ENCODE results near the gene ZNF679. TPM values are rescaled to one million over a fixed set of nuclear protein-coding genes. Genes with fewer than 3 reads are reported as not detected.
"Not testable (repeated sequence)": the region's sequence is repeated elsewhere in the genome, so short reads cannot be mapped to it uniquely, and the experiment has no call there.

Gene ZNF679
- total RNA-seq, 4 donors from 2014 or later: not detected

- intact Hi-C loops (cut with DNase I): no loop called here
- 58 to 60% methylated on average over 2 of the region's 2 CpGs for WGBS, 2 donors
- no peaks in the 10 kb centered on the region for H3K4me1 ChIP-seq
- H3K27me3 ChIP-seq: no peaks in the 10 kb centered on the region
- H3K27ac ChIP-seq: no peak overlapping the region
- H3K36me3 ChIP-seq: no peaks in the 10 kb centered on the region
- H3K4me3 ChIP-seq (replicated peaks in 1 of 3): no peak overlapping the region
- H3K9me3 ChIP-seq: no peaks in the 10 kb centered on the region
- no peak for TF ChIP-seq POLR2A (IDR thresholded peaks at IDR 0.05)
- TF ChIP-seq CTCF (IDR thresholded peaks at IDR 0.05): no peak
- DNase-seq: no peak
Measured at GRCh38 chr7:64277630-64278029, 49.4 kb downstream of the ZNF679 start.

GRCh38 chr7:64294701-64295420, 66.6 kb downstream of the ZNF679 start:
- DNase-seq: no peak
- intact Hi-C loops (cut with DNase I): no loop called here
- 83 to 88% methylated on average over 1 of the region's 1 CpG for WGBS, 2 donors

GRCh38 chr7:64297418-64297817, 69.1 kb downstream of the ZNF679 start:
- intact Hi-C loops (cut with DNase I); H3K27ac ChIP-seq; DNase-seq; H3K36me3 ChIP-seq; H3K27me3 ChIP-seq; H3K4me1 ChIP-seq; H3K4me3 ChIP-seq (replicated peaks in 1 of 3); H3K9me3 ChIP-seq: not testable (repeated sequence)
- 74 to 100% methylated on average over 1 of the region's 1 CpG for WGBS, 2 donors

More at GRCh38 chr7:64294701-64295420, 66.6 kb downstream of the ZNF679 start:
- H3K4me1 ChIP-seq: no peaks in the 10 kb centered on the region
- H3K27ac ChIP-seq: no peak overlapping the region
- TF ChIP-seq POLR2A (IDR thresholded peaks at IDR 0.05) (no peak), CTCF (IDR thresholded peaks at IDR 0.05) (no peak)
- no peaks in the 10 kb centered on the region for H3K9me3 ChIP-seq
- H3K36me3 ChIP-seq: no peaks in the 10 kb centered on the region
- H3K4me3 ChIP-seq (replicated peaks in 1 of 3): no peak overlapping the region
- H3K27me3 ChIP-seq: no peaks in the 10 kb centered on the region

- 89 to 96% methylated on average over 9 of the region's 9 CpGs for WGBS, 2 donors
- no peak overlapping the region for H3K4me3 ChIP-seq (replicated peaks in 1 of 3)
- no peak for TF ChIP-seq POLR2A (IDR thresholded peaks at IDR 0.05)
- TF ChIP-seq CTCF (IDR thresholded peaks at IDR 0.05): no peak
- H3K4me1 ChIP-seq: no peaks in the 10 kb centered on the region
- no peak for DNase-seq
- no peaks in the 10 kb centered on the region for H3K9me3 ChIP-seq
- H3K27me3 ChIP-seq: no peaks in the 10 kb centered on the region
- intact Hi-C loops (cut with DNase I): no loop called here
- no peaks in the 10 kb centered on the region for H3K36me3 ChIP-seq
- no peak overlapping the region for H3K27ac ChIP-seq
Measured at GRCh38 chr7:64300641-64301405, 72.5 kb downstream of the ZNF679 start.

- intact Hi-C loops (cut with DNase I): no loop called here
Measured at GRCh38 chr7:64307254-64308015, 79.2 kb downstream of the ZNF679 start.

More at GRCh38 chr7:64307254-64308015, 79.2 kb downstream of the ZNF679 start:
- peak; percentile 97 for DNase-seq
- Histone ChIP-seq H3K27ac (peak overlapping the region; percentile 89 to 91 (median 90)), H3K9me3 (no peaks in the 10 kb centered on the region), H3K36me3 (no peaks in the 10 kb centered on the region), H3K4me1 (peaks cover 0 to 10% of the 10 kb centered on the region in 2 donors), H3K4me3 (replicated peaks in 1 of 3) (peak overlapping the region in 2 of 3 donors; percentile 35 to 38), H3K27me3 (no peaks in the 10 kb centered on the region)
- 5 to 7% methylated on average over 15 to 27 of the region's 33 CpGs for WGBS, 2 donors
- TF ChIP-seq POLR2A (IDR thresholded peaks at IDR 0.05) (peak in 1 of 2 donors; percentile 73), CTCF (IDR thresholded peaks at IDR 0.05) (peak in 3 of 6 experiments; percentile 36 to 49 (median 46))
